GM19438 (cell line): ENCODE results near the gene KDM5B.
"Not testable (repeated sequence)": the region's sequence is repeated elsewhere in the genome, so short reads cannot be mapped to it uniquely, and the experiment has no call there.

ENCODE experiments used
- ATAC-seq: cut with Tn5 transposase; IDR thresholded peaks from one replicate; pipeline ENCODE4 v1.9.1; 2021; ENCODE audit warnings: low read depth; ENCODE audit not compliant: unreplicated experiment

Gene KDM5B

DNA sequence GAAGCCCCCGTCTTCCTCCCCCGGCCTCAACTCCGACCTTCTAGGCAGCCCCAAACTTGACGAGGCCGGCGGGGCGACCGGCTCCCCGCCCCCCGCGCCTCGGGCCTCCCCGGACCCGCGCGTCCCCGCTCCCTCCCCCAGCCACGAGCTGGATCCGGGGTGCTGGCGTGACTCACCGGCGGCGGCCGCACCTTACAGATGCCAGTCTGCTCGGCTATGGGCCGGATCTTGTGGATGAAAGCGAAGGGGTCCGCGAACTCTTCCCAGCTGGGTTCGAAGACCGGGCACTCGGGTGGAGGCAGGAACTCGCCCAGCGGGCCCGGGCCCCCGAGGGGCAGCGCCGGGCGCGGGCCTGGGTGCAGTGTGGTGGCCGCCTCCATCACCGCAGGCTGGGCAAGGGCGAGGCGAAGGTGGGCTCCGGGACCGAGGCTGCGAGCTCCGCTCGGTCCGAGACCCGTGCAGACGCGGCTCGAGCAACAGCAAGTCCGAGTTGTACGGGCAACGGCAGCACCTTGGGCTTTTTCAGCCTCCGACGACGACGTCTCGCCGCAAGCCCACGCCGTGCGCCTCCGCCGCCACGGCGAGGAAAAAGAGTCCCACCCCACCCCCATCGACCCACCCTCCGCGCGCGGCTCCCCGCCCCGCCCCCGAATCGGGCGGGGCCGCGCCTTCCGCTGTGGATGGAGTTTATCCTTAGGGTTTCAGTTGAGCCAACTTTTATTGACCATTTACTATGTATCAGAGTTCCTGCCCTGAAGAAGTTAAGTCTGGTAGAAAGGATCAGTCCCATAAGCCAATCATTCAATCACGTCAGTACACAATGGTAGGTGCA, at the start of gene KDM5B:
Gene KDM5B (minus strand): TSS at position 496 of the 832 bp plus-strand sequence. CDS start 116 bp downstream, at position 380.
- ATAC-seq: no peak

DNA sequence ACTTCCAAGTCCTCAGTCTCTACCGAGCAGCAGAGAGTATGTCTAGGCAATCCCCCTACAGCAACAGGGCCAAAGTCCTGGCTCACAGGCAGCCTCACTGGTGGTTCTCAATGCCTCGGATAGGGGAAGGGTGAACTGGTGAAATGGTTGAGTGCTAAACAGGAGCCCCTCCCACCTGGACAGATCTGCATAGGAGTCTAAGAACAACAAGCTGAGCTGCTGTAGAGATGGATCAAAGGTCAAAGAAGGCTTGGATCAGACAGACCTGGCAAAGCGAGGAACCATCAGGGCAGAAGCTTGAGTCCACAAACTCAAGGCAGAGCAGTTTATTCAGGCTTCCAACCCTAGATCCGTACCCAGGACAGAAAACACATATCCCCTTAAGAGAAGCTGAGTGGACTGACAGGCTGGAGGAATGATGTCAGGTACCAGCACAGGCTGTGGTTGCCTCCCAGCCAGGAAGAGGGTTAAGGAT, 49.0 kb upstream of the KDM5B start:
- no peak for ATAC-seq

DNA sequence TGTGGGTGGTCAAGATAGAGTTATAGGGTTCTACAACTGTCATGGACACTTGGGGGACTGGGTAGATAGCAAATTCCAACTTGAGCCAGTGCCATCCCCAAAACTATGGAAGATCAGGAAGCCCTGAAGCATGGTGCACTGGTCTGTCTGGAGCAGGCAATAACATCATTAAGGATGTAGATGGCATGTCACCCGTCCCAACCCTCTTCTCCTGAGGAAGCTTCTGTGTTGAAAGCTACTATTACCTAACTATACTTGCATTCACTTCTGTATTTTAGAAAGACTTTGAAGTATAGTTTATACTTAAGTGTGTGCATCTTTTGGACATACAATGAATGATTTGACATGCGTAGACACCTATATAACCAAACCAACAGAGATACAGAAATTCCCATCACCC, 47.8 kb upstream of the KDM5B start:
- ATAC-seq: no peak

DNA sequence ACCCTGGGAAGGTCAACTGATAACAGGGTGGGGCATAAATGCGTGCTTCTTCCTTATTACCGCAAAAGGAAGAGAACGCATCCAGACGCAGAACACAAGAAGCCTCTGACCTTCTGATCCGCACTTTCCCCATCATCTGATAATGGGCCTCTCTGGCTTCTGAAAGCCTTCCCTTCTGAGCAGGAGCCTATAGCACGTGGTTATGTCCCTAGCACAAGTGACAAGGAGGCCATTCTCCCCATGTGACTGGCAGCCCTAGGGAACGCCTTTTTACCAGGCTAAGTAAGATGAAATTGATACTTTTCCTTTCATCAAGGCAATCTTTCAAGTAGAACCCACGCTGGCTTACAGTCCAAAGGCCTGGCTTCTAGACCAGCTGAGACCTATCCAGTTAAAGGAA, 46.6 kb upstream of the KDM5B start:
- no peak for ATAC-seq

DNA sequence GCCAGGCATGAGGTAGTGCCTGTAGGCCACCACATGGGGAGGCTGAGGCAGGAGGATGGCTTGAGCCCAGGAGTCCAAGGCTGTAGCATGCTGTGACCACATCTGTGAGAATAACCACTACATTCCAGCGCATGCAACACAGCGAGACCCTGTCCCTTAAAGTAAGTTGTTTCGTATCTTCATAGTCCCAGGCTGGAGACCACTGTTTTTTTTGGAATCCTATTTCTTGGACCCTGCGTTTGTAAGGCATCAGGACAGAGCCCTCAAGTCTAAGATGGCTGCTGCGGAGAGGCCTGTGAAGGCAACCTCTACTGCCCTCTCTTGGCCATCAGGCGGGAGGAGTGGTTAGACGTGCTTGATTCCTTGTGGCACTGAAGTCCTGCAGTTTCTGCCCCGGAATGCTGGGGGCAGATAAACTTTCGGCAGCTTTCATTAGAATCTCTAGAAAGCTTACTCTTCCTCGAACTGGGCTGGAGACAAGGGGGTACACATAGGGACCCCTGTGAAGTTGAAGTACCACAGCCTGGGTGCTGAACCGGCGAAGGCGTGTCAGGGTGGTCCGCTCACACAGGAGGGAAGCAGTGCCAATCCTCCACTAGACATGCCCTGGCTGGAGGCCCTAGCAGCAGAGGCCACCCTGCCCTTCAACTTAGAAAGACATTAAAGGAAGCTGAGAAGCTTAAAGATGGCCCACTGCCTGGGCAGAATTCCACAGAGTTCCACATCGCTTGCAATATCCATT, 44.1 kb upstream of the KDM5B start:
- no peak for ATAC-seq

DNA sequence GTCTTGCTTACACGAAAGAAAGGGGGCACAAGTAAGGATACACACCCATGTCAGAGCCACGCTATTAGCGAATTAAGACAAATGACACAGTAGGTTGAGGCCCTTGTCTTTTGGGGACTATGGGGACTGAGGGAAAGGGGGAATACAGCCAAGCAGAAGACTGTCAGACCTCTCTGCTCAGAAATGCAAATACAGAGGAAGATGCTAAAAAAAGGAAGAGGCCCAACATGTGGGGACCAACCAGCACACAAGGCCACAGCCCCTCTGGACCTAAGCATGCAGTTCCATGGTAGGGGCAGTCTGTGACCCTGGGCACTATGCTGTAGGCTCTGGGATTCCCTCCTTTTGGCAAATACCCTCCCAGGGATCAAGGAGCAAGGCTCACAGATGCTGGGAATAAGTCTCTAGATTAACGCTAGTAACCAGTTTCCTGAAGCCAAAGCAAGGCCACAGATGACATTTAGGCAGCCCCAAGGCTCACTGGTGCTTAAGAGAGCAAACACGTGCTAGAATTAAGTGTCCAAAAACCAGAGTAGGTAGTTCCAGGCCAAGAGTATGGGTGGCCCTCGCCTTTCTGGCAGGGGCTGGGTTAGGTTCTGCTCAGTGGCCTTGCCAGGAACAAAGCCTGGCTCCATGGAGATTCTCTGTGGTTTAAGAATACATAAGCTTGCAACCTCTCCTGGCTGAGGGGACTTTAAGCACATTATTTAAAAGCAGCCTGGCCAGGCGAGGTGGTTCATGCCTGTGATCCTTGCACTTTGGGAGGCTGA, 42.6 kb upstream of the KDM5B start:
- ATAC-seq: no peak

DNA sequence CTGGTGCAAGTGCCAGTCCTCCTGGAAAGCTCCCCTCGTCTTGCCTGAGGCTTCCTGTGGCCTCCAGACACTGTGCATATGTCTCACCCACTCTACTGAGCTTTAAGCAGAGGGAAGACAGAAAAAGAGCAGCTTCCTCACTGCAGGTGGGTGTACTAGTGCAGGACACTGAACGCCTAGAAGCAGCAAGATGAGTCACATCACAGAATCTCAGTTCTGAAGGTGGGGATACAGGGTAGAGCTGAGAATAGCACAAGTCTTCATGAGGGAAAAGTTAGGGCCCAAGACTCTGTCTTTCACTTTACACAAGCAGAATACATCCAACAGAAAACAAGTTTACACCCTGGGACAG, 39.9 kb upstream of the KDM5B start:
- ATAC-seq: no peak

DNA sequence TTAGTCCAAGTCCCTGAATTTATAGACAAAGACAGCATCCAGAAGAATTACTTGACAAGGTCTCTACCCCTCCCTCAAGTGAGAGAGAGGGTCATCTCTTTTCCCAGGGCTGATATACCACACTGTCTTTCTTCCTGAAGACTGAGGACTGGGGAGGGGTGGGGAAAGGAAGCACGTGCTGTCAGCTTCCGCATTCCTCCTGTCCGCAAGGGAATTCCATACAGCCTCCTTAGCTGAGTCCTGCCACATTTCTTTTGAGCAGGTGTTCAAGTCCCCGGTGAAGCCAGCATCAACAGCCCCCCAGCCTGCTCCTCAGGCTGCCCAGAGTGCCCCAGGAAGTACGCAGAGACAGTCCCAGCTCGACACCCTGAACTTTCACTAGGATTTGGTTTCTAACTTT, 36.7 kb upstream of the KDM5B start:
- ATAC-seq: no peak

DNA sequence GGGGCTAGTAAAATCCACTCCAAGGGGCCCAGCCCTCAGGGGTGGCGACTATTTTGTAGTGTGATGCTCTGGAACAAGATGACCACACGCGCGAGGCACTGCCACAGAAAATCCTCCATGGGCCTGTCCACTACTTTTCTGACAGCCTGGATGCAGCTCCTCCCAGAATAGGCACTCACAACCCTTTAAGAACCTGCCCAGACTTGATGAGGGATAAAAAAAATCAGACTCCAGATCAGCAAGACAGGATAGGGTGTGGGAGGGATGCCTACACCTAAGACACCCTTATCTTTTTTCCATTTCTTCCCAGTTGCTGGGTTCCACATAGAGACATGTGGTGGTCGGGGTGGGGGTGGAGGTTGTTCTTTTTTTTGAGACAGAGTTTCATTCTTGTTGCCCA, 36.0 kb upstream of the KDM5B start:
- ATAC-seq: no peak

DNA sequence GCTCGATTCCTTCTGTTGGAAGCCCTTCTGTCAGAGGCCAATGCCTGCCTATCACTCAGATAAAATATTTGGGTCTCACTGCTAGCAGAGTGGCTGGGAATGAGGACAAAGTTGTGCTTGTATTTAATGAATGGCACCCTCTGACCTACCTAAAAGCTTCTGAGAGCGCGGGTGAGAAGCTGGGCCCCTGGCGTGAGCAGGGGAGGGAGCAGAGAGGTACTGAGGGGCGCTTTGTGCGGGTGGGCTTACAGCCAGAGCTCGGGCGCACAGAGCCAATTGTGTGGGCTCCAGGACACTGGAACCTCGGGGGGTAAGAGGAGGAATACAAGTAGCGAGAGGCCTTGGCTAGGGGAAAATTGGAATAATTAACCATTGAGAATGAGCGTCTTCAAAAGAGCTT, 34.9 kb upstream of the KDM5B start:
- no peak for ATAC-seq

DNA sequence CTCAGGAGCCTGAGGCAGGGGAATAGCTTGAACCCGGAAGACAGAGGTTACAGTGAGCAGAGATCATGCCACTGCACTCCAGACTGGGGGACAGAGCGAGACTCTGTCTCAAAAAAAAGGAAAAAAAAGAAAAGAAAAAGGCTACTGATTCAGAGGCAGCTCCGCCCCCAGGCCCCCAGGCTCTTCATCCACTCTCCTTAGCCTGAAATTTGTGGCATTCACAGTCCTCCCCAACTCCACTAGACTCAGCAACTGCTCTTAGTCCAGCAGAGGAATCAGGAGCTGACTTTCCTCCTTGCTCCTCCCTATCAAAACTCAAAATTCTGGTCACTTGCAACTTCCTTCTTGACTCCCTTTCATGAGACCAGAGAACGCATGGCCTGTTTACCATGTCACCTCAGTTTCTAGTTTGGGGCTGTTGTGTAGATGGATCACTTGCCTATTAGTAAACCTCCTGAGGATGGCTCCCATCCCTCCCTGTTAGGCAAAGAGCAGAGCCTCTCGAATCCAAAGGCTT, 29.6 kb upstream of the KDM5B start:
- ATAC-seq: no peak

DNA sequence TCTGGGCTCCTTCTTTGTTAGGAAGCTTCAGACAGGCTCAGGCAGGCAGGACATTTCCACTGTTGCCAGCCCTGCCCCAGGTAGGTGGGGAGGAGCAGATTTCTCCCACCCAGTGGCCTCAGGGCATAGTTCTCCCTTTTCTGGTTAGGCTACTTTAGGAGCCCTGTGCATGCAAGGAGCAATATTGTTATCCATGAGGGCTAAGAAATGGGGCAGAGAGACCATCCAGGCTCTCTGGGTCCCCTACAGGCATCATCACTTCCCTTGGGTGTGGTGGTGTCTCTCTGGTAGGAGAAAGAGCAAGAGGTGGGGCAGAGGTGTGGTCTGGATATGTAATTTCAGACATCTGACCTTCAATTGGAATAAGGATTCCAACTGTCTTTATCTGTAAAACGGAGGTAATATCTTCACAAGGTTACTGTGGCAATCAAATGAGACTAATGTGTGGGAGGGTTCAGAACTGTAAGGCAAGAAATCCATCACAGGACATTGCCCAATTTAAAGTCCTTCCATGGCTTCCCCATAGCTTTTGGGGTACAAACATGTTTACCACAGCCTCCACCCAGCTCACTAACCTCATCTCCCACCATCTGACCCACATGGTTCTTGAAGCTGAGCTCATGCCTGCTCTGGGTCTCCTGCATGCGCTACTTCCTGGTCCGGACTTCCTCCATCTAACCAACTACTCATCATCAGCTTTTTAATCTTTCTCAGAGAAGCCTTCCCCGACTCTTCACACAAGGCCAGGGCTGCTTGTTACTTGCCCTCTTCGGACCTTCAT, 28.6 kb upstream of the KDM5B start:
- ATAC-seq: no peak

DNA sequence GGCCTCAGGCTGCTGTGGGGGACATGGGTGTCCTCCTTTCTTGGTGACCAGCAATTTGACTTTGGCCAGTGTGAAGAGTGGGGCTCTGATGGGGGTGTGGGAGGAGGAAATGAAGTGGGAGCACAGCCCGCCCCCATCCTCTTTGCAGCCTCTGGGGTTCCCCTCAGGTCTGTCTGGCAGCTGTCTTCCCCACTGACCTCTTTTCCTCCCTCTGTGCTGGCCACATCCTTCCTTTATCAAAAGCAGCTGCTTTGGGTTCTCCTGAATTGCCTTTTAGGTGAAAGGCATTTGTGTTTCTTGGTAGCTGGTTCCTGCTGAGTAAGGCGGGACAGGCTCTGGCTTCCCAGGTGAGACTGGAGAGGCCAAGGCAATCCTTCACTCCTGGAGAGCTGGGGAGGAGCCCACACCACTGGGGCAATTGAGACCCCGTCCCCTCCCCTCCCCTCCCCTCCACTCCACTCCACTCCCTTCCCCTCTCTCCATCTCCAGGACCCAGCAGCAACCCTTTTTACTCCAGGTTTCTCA, 27.4 kb upstream of the KDM5B start:
- ATAC-seq: no peak

DNA sequence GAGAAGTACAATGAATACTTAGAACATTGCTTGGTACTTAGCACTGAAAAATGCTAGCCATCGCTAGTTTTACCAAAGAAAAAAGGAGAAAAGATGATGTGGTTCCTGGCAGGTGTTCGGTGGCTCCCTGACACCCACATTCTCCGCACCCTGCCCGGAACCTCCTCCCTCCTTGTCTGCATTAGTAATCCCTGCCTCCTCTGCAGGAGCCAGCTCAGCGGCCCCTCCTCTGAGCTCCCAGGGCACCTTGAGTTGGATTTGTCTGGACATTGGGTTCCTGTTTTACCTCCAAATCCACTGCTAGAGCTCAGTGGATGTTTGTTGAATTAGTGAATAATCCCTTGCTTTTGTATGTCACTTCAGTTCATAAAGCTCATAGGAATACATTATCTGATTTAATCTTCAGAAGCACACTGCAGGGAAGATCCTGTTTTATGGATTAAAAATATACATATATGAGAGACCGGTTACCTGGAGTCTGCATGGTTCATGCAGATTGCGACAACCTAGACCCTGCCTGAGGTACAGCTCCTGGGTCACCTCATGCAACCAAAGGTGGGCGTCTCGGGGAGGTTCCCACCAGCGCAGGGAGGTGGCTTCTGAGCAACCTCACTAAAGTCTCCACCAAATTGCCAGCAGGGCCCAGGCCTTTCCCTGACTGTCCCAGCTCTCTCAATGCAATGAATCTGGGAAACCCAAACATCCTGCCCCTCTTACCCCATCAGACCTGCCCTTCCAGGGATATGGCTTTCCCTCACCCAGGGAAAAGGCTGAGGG, 26.7 kb upstream of the KDM5B start:
- no peak for ATAC-seq

DNA sequence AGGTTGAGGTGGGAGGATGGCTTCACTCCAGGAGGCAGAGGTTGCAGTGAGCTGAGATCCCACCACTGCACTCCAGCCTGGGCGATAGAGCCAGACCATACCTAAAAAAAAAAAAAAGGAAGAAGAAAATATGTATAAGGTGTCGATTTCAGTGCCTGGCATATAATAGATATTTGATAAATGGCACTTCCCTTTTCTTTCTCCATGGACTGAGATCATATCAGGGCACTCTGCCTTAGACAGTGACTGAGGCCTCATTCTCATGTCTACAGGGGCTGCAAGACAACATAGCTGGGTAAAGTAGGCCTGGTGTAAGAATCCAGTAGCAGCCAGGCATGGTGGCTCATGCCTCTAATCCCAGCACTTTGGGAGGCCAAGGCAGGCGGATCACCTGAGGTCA, 23.7 kb upstream of the KDM5B start:
- no peak for ATAC-seq

DNA sequence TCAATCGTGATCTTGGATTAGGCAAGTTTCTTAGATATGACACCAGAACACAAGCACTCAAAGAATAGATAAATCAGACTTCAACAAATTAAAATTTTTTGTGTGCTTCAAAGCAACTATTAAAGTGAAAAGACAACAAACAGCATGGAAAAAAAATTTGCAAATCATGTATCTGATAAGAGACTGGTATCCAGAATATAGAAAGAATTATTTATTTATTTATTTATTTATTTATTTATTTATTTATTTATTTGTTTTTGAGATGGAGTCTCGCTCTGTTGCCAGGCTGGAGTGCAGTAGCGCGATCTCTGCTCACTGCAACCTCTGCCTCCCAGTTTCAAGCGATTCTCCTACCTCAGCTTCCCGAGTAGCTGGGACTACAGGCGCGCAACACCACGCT, 21.0 kb upstream of the KDM5B start:
- ATAC-seq: not testable (repeated sequence)

DNA sequence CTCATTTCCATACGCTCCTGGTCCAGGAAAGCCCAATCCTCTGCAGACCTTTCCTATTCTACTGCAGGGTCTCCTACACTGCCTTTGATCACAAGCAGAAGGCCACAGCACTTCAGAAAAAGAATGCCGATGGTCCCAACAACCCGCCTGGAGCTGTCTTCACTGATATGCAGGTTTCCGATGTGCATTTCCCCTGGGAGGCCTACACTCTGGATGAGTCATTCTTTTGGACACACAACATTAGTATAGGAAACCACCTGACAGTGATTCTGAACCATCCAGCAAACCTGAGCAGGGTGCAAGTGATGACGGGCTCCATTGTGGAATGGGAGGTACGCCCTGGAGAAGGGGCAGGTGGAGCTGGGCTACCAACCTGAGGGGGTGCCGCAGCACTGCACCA, 17.5 kb upstream of the KDM5B start:
- ATAC-seq: no peak

DNA sequence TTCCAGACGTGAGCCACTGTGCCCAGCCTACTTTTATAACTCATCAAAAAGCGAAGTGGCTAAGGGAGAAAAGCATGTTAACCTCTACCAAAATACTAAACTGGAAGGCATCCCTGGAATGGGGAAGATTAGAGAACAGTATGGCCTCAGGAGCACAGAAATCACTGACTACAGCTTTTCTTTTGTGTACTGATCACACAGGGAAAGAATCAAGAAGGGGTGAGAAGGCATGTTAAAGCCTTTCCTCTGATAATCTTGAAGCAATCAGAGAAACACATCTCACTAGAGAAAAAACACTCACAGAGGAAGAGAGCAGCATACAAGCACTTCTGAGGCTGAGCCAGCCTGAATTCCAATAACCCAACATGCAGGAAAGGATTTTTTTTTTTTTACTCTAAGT, 13.2 kb upstream of the KDM5B start:
- no peak for ATAC-seq

DNA sequence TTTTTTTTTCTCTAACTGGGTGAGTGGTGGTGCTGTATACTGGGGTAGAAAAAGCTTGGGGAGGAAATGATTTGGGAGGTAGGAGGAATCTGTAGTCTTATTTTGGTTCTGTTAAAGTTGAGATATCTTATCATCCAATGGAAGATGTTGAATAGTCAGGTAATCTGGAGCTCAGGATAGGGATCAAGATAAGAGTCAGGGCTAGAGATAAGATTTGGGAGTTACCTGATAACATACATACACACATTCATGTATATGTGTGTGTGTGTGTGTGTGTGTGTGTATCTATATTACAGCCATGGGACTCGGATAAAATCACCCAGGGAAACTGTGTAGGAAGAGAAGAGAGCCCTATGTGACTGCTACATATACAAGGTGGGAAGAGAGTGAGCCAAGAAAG, 10.6 kb upstream of the KDM5B start:
- ATAC-seq: no peak
